Tibial nerve (tissue), 4 donors: ENCODE measurements around the gene MAP1B.

Experiments used
- EP300 ChIP-seq, 2 donors: sonication (generic); formaldehyde crosslinking; IDR thresholded peaks; one replicate each; pipeline ENCODE4 v1.6.1; 2017; ENCODE audit warnings: antibody characterized with exemption in 2 of 2, mild to moderate bottlenecking in 1 of 2
- POLR2A ChIP-seq, 2 donors: fragments of 450-650 bp; IDR thresholded peaks; one replicate each; pipeline ENCODE4 v1.6.1; 2017; ENCODE audit warnings: antibody characterized with exemption in 2 of 2, mild to moderate bottlenecking in 2 of 2, moderate library complexity in 2 of 2
- TF ChIP-seq, protein P1 (sequence below), 5 experiments: fragments of 200-600 bp in 3 of 5; fragments of 450-650 bp in 2 of 5; sonication (generic) in 3 of 5; IDR thresholded peaks; one replicate each; pipeline ENCODE4 v1.5.1; 2016 to 2019; ENCODE audit warnings: antibody characterized with exemption in 5 of 5, mild to moderate bottlenecking in 3 of 5, moderate library complexity in 2 of 5

DNA sequence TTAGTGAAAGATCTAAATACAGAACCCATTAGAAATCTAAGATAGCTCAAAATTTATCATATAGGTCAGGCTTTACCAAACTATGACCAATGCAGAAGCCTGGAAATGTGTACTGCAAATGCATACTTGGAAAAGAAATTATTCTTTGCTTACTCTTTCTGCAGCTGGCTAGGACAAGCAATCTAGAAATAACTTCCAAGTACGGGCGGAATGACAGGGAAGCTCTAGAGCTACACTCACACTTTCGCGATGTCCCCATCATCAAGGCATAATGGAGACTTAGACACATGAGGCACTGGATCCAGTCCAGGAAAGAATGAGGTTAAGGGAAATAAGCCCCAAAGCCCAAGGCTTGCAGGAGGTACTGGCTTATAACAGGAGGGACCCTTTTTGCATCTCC, 22.4 kb upstream of the MAP1B start:
- TF ChIP-seq, protein P1, sequence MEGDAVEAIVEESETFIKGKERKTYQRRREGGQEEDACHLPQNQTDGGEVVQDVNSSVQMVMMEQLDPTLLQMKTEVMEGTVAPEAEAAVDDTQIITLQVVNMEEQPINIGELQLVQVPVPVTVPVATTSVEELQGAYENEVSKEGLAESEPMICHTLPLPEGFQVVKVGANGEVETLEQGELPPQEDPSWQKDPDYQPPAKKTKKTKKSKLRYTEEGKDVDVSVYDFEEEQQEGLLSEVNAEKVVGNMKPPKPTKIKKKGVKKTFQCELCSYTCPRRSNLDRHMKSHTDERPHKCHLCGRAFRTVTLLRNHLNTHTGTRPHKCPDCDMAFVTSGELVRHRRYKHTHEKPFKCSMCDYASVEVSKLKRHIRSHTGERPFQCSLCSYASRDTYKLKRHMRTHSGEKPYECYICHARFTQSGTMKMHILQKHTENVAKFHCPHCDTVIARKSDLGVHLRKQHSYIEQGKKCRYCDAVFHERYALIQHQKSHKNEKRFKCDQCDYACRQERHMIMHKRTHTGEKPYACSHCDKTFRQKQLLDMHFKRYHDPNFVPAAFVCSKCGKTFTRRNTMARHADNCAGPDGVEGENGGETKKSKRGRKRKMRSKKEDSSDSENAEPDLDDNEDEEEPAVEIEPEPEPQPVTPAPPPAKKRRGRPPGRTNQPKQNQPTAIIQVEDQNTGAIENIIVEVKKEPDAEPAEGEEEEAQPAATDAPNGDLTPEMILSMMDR (IDR thresholded peaks at IDR 0.05), result no peak
- TF ChIP-seq EP300 (IDR thresholded peaks at IDR 0.05) (no peak), POLR2A (IDR thresholded peaks at IDR 0.05) (no peak)
